ENCODE data around the gene GIT1.

DNA sequence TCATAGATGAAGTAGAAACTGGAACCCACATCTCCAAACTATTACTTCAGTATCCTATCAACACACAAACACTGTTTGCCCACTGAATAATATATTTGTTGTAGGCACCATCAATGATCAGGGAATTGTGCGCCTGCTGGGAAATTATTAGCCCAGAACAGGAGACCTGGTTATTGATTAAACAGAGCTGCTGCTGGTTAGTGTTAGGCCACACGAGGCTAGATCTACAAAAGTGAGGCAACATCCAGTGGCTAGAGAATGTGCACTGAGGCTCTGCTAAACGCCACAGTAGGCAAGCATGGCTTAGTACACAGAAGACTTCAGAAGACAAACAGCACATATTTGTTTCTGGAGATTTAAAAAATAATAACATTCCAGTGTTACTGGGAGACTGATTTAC lies 33.6 kb downstream of the GIT1 start:
- TF ChIP-seq, protein P1, sequence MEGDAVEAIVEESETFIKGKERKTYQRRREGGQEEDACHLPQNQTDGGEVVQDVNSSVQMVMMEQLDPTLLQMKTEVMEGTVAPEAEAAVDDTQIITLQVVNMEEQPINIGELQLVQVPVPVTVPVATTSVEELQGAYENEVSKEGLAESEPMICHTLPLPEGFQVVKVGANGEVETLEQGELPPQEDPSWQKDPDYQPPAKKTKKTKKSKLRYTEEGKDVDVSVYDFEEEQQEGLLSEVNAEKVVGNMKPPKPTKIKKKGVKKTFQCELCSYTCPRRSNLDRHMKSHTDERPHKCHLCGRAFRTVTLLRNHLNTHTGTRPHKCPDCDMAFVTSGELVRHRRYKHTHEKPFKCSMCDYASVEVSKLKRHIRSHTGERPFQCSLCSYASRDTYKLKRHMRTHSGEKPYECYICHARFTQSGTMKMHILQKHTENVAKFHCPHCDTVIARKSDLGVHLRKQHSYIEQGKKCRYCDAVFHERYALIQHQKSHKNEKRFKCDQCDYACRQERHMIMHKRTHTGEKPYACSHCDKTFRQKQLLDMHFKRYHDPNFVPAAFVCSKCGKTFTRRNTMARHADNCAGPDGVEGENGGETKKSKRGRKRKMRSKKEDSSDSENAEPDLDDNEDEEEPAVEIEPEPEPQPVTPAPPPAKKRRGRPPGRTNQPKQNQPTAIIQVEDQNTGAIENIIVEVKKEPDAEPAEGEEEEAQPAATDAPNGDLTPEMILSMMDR (conservative IDR thresholded peaks at IDR 0.05; ENCODE audit: low read length): no peak
- no peak for TF ChIP-seq EZH2phosphoT487 (IDR thresholded peaks at IDR 0.05; ENCODE audit: borderline replicate concordance, low read depth, low read length)
